Activated T-helper 17 cell treated with anti-CD3 and anti-CD28 coated beads, Interleukin-2, amount 50 U/mL, for 72 hours (primary cell): ENCODE data around the gene CHRNA10. TPM values are rescaled to one million over a fixed set of nuclear protein-coding genes. Genes with fewer than 3 reads are reported as not detected.
A peak's percentile ranks its signal among the peaks of the same experiment; 100 is the strongest.
"Not testable (repeated sequence)": the region's sequence is repeated elsewhere in the genome, so short reads cannot be mapped to it uniquely, and the experiment has no call there.

Experiments
- ATAC-seq: fragments of 150-1000 bp; cut with Tn5 transposase; replicated peaks from 2 replicates; pipeline ENCODE4 v1.10.0; 2021; ENCODE audit warnings: mild to moderate bottlenecking, moderate library complexity
- H3K27ac Mint-ChIP-seq: one replicate; pipeline ENCODE4 v1.8.0; 2022; ENCODE audit warnings: mixed read lengths
- H3K27me3 Mint-ChIP-seq: one replicate; pipeline ENCODE4 v1.8.0; 2022; ENCODE audit warnings: mixed read lengths
- H3K36me3 Mint-ChIP-seq: one replicate; pipeline ENCODE4 v1.8.0; 2022; ENCODE audit warnings: low read depth, mild to moderate bottlenecking, mixed read lengths
- H3K4me1 Mint-ChIP-seq: one replicate; pipeline ENCODE4 v1.8.0; 2022; ENCODE audit warnings: mixed read lengths
- H3K4me3 Mint-ChIP-seq: one replicate; pipeline ENCODE4 v1.8.0; 2022; ENCODE audit warnings: mild to moderate bottlenecking, mixed read lengths
- H3K9me3 Mint-ChIP-seq: one replicate; pipeline ENCODE4 v1.8.0; 2022; ENCODE audit warnings: mixed read lengths
- total RNA-seq, 2 donors: library from RNA; stranded (reverse); gene quantifications; one replicate each; pipeline ENCODE4 v1.2.3, GENCODE V29; 2022

CHRNA10 gene
- total RNA-seq, 2 donors from 2014 or later = 3.0 to 4.6 TPM

- Mint-ChIP-seq H3K9me3 (no peaks in the 10 kb centered on the region), H3K36me3 (peaks cover 97% of the 10 kb centered on the region)
Observed at GRCh38 chr11:3675971-3676370, 4.8 kb upstream of the CHRNA10 start.

GRCh38 chr11:3674189-3674588, 3.0 kb upstream of the CHRNA10 start:
- H3K27ac Mint-ChIP-seq = peak overlapping the region; percentile 69
- peaks cover 94% of the 10 kb centered on the region for H3K36me3 Mint-ChIP-seq
- peaks cover 10% of the 10 kb centered on the region for H3K4me1 Mint-ChIP-seq
- H3K4me3 Mint-ChIP-seq = no peak overlapping the region
- H3K9me3 Mint-ChIP-seq = no peaks in the 10 kb centered on the region
- ATAC-seq = peak; percentile 68
- H3K27me3 Mint-ChIP-seq = no peaks in the 10 kb centered on the region

More at GRCh38 chr11:3675971-3676370, 4.8 kb upstream of the CHRNA10 start:
- peaks cover 11% of the 10 kb centered on the region for H3K4me1 Mint-ChIP-seq
- ATAC-seq = no peak
- no peaks in the 10 kb centered on the region for H3K27me3 Mint-ChIP-seq
- H3K4me3 Mint-ChIP-seq = no peak overlapping the region
- no peak overlapping the region for H3K27ac Mint-ChIP-seq

GRCh38 chr11:3669742-3670183, 1.4 kb downstream of the CHRNA10 start:
- no peaks in the 10 kb centered on the region for H3K9me3 Mint-ChIP-seq
- no peak overlapping the region for H3K27ac Mint-ChIP-seq
- no peak for ATAC-seq
- H3K36me3 Mint-ChIP-seq = peaks cover 72% of the 10 kb centered on the region
- H3K4me1 Mint-ChIP-seq = peaks cover 4% of the 10 kb centered on the region
- no peak overlapping the region for H3K4me3 Mint-ChIP-seq
- no peaks in the 10 kb centered on the region for H3K27me3 Mint-ChIP-seq

- peaks cover 68% of the 10 kb centered on the region for H3K36me3 Mint-ChIP-seq
- ATAC-seq = no peak
Observed at GRCh38 chr11:3669128-3669527, 2.1 kb downstream of the CHRNA10 start.

GRCh38 chr11:3667149-3668035, 3.8 kb downstream of the CHRNA10 start:
- no peaks in the 10 kb centered on the region for H3K4me1 Mint-ChIP-seq
- no peaks in the 10 kb centered on the region for H3K9me3 Mint-ChIP-seq
- no peaks in the 10 kb centered on the region for H3K27me3 Mint-ChIP-seq
- ATAC-seq = no peak
- H3K27ac Mint-ChIP-seq = no peak overlapping the region
- peaks cover 51% of the 10 kb centered on the region for H3K36me3 Mint-ChIP-seq
- no peak overlapping the region for H3K4me3 Mint-ChIP-seq

More at GRCh38 chr11:3669128-3669527, 2.1 kb downstream of the CHRNA10 start:
- Mint-ChIP-seq H3K27me3 (no peaks in the 10 kb centered on the region), H3K27ac (no peak overlapping the region), H3K9me3 (no peaks in the 10 kb centered on the region), H3K4me1 (no peaks in the 10 kb centered on the region), H3K4me3 (no peak overlapping the region)

- Mint-ChIP-seq H3K27ac (no peak overlapping the region), H3K4me3 (no peak overlapping the region), H3K9me3 (no peaks in the 10 kb centered on the region), H3K4me1 (no peaks in the 10 kb centered on the region), H3K36me3 (peaks cover 40% of the 10 kb centered on the region), H3K27me3 (no peaks in the 10 kb centered on the region)
- ATAC-seq = no peak
Observed at GRCh38 chr11:3666023-3666530, 5.1 kb downstream of the CHRNA10 start.

- Mint-ChIP-seq H3K4me3 (no peak overlapping the region), H3K27ac (peak overlapping the region; percentile 12), H3K27me3 (no peaks in the 10 kb centered on the region), H3K4me1 (no peaks in the 10 kb centered on the region), H3K9me3 (no peaks in the 10 kb centered on the region), H3K36me3 (peaks cover 34% of the 10 kb centered on the region)
- no peak for ATAC-seq
Observed at GRCh38 chr11:3665336-3666022, 5.7 kb downstream of the CHRNA10 start.

GRCh38 chr11:3664032-3664630, 7.1 kb downstream of the CHRNA10 start:
- Mint-ChIP-seq H3K27ac (no peak overlapping the region), H3K36me3 (peaks cover 24% of the 10 kb centered on the region)
- no peak for ATAC-seq

GRCh38 chr11:3662856-3663255, 8.3 kb downstream of the CHRNA10 start:
- H3K9me3 Mint-ChIP-seq = no peaks in the 10 kb centered on the region
- ATAC-seq = no peak

More at GRCh38 chr11:3664032-3664630, 7.1 kb downstream of the CHRNA10 start:
- H3K27me3 Mint-ChIP-seq = no peaks in the 10 kb centered on the region
- H3K9me3 Mint-ChIP-seq = no peaks in the 10 kb centered on the region
- no peaks in the 10 kb centered on the region for H3K4me1 Mint-ChIP-seq
- H3K4me3 Mint-ChIP-seq = no peak overlapping the region

GRCh38 chr11:3660960-3661359, 10.2 kb downstream of the CHRNA10 start:
- no peaks in the 10 kb centered on the region for H3K9me3 Mint-ChIP-seq
- H3K36me3 Mint-ChIP-seq = peaks cover 11% of the 10 kb centered on the region
- no peak overlapping the region for H3K4me3 Mint-ChIP-seq
- H3K4me1 Mint-ChIP-seq = no peaks in the 10 kb centered on the region
- H3K27me3 Mint-ChIP-seq = peaks cover 5% of the 10 kb centered on the region
- no peak for ATAC-seq
- H3K27ac Mint-ChIP-seq = no peak overlapping the region

More at GRCh38 chr11:3662856-3663255, 8.3 kb downstream of the CHRNA10 start:
- no peaks in the 10 kb centered on the region for H3K4me1 Mint-ChIP-seq
- peaks cover 5% of the 10 kb centered on the region for H3K27me3 Mint-ChIP-seq
- no peak overlapping the region for H3K27ac Mint-ChIP-seq
- H3K4me3 Mint-ChIP-seq = no peak overlapping the region
- peaks cover 11% of the 10 kb centered on the region for H3K36me3 Mint-ChIP-seq

- ATAC-seq = no peak
Observed at GRCh38 chr11:3659595-3660515, 11.3 kb downstream of the CHRNA10 start.

GRCh38 chr11:3658252-3658651, 12.9 kb downstream of the CHRNA10 start:
- ATAC-seq = no peak
- H3K27ac Mint-ChIP-seq = no peak overlapping the region
- no peaks in the 10 kb centered on the region for H3K4me1 Mint-ChIP-seq
- H3K27me3 Mint-ChIP-seq = peaks cover 8% of the 10 kb centered on the region
- H3K36me3 Mint-ChIP-seq = no peaks in the 10 kb centered on the region
- H3K4me3 Mint-ChIP-seq = no peak overlapping the region
- H3K9me3 Mint-ChIP-seq = no peaks in the 10 kb centered on the region

More at GRCh38 chr11:3659595-3660515, 11.3 kb downstream of the CHRNA10 start:
- Mint-ChIP-seq H3K27me3 (peaks cover 8% of the 10 kb centered on the region), H3K36me3 (peaks cover 4% of the 10 kb centered on the region), H3K9me3 (no peaks in the 10 kb centered on the region), H3K4me1 (no peaks in the 10 kb centered on the region), H3K4me3 (no peak overlapping the region), H3K27ac (no peak overlapping the region)

- not testable (repeated sequence) for ATAC-seq, H3K27ac Mint-ChIP-seq, H3K36me3 Mint-ChIP-seq, H3K27me3 Mint-ChIP-seq, H3K9me3 Mint-ChIP-seq, H3K4me1 Mint-ChIP-seq, H3K4me3 Mint-ChIP-seq
Observed at GRCh38 chr11:3657331-3657730, 13.9 kb downstream of the CHRNA10 start.
